ENCODE data around the gene BSN. TPM values are rescaled to one million over a fixed set of nuclear protein-coding genes. Genes with fewer than 3 reads are reported as not detected.

BSN gene
- total RNA-seq, 4 donors from 2014 or later: 0.11 to 0.19 (median 0.16) TPM

DNA sequence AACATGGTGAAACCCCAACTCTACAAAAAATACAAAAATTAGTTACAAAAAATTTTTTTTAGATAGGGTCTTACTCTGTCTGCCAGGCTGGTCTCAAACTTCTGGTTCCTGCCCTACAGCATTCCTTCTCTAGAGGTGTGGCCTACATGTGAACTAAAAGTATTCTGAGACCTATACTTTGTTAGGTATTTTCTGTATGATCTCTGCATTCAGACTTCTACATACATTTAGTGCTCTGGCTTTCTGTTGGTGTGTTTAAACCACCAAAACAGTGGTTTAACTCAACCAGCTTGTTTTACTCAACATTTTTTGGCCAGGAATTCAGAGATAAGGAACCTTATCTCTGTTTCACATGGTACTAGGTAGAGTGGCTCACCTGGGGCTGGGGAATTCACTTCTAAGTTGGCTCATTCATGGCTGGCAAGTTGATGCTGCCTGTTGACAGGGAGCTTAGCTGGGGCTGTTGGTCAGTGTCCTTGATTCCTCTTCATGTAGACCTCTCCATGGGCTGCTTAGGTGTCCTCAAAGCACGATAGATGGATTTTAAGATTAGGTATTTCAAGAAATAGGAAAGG is 41.4 kb upstream of the BSN start:
- Histone ChIP-seq H3K27me3 (no peaks in the 10 kb centered on the region), H3K4me3 (no peak overlapping the region), H3K9me3 (no peaks in the 10 kb centered on the region), H3K4me1 (no peaks in the 10 kb centered on the region), H3K27ac (no peak overlapping the region), H3K36me3 (peaks cover 6 to 77% (median 14%) of the 10 kb centered on the region in 3 donors)
- intact Hi-C loops (cut with DNase I): no loop called here
- DNase-seq: no peak
- WGBS, 2 donors: 100% methylated on average over 1 of the region's 1 CpG
- no peak for TF ChIP-seq POLR2A (IDR thresholded peaks at IDR 0.05)
- TF ChIP-seq, protein P1, sequence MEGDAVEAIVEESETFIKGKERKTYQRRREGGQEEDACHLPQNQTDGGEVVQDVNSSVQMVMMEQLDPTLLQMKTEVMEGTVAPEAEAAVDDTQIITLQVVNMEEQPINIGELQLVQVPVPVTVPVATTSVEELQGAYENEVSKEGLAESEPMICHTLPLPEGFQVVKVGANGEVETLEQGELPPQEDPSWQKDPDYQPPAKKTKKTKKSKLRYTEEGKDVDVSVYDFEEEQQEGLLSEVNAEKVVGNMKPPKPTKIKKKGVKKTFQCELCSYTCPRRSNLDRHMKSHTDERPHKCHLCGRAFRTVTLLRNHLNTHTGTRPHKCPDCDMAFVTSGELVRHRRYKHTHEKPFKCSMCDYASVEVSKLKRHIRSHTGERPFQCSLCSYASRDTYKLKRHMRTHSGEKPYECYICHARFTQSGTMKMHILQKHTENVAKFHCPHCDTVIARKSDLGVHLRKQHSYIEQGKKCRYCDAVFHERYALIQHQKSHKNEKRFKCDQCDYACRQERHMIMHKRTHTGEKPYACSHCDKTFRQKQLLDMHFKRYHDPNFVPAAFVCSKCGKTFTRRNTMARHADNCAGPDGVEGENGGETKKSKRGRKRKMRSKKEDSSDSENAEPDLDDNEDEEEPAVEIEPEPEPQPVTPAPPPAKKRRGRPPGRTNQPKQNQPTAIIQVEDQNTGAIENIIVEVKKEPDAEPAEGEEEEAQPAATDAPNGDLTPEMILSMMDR (IDR thresholded peaks at IDR 0.05): no peak

DNA sequence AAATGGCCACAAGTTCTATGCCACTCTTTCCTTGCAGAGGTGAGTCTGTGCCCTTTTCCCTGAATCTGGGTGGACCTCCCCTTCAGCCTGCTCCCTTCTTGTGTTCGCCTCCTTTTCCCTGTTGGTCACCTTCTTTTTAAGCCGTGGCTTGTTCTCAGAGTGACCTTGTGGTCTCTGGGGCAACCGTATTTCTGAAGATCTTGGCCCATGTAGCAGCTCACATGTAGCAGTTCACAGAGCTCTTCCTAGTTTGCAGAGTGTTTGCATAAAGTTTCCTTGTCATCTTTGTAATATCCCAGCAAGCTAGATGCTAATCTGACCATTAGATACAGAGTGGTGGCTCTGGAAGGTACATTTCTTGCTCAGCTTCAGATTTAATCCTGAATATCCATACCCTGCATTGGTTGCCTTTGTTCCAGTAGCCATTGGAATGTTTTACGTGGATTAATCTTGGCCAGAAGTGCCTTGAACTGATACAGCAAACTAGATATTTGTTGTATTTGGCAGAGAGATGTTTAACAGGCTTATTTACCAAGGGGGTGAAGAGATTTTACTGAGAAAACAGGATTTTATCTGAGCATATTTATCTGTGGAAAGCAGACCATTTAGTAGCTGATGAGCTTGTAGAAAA is 40.7 kb upstream of the BSN start:
- Histone ChIP-seq H3K9me3 (no peaks in the 10 kb centered on the region), H3K27me3 (no peaks in the 10 kb centered on the region), H3K36me3 (peaks cover 6 to 84% (median 14%) of the 10 kb centered on the region in 3 donors), H3K27ac (no peak overlapping the region), H3K4me3 (no peak overlapping the region), H3K4me1 (no peaks in the 10 kb centered on the region)
- no peak for TF ChIP-seq POLR2A (IDR thresholded peaks at IDR 0.05)
- TF ChIP-seq, protein P1 (IDR thresholded peaks at IDR 0.05): no peak
- intact Hi-C loops (cut with DNase I): no loop called here
- 84 to 97% methylated on average over 3 to 4 of the region's 4 CpGs for WGBS, 2 donors
- DNase-seq: no peak

DNA sequence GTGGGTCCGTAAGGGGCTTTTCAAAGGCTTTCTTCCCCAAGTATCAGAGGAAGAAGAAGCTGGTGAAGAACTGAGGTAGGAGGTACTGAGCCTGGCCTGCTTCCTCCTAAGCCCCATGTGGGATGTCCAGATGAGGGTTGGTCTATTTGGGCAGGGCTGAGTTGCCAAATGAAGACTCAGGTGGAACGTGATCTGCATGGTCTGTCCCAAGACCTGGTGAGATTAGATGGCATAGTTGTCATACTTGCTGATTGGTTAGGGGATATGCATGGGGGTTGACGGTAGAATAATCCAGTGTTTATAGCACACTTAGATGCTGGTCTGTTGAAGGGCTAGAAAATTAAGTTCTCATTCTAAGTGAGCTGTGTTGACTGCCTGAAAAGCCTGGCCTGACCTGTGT is 36.3 kb upstream of the BSN start:
- intact Hi-C loops (cut with DNase I): no loop called here
- no peak overlapping the region for H3K27ac ChIP-seq

DNA sequence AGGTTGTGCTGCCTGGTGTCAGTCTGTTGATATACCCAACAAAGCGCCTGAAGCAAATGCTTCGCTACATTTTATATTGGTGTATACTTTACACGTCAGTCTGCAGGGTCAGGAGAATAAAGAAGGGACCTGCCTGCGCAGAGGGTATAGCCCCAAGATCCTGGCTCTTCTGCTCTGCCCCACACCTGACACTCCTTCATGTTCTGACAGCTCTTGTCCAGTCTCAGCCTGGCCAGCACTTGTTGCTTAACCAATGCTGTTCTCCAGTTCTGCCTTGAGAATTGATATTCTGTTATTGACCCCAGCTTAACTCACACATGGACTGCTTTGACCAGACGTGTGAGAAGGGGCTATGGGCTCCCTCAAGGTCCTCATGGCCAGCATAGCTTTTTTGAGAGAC is 35.8 kb upstream of the BSN start:
- intact Hi-C loops (cut with DNase I): no loop called here

More for the DNA sequence above, 36.3 kb upstream of the BSN start:
- Histone ChIP-seq H3K4me1 (peaks cover 0 to 16% (median 0%) of the 10 kb centered on the region in 3 donors), H3K4me3 (no peak overlapping the region), H3K27me3 (no peaks in the 10 kb centered on the region), H3K36me3 (peaks cover 0 to 79% (median 6%) of the 10 kb centered on the region in 3 donors), H3K9me3 (no peaks in the 10 kb centered on the region)
- 75 to 96% methylated on average over 3 of the region's 3 CpGs for WGBS, 2 donors
- no peak for TF ChIP-seq POLR2A (IDR thresholded peaks at IDR 0.05)
- TF ChIP-seq, protein P1 (IDR thresholded peaks at IDR 0.05): no peak
- no peak for DNase-seq

DNA sequence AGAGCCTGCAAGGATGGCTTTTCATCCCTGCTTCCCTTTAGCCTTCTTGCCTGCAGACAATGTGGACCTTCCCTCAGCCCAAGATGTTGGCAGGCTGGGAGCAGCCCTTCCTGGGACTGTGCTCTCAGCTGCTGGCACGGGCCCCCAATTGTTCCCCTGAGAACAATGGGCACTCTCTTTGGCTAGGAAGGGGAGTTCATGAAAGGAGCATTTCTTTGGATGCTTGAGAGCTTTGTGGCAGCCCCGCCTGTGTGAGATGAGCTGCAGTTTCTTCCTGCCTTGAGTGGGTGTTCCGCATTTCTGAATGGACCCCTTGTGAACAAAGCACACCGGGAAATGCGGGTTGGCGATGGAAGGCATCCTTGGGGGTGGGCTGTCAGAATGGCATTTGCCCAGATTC is 35.0 kb upstream of the BSN start:
- Histone ChIP-seq H3K4me3 (no peak overlapping the region), H3K9me3 (no peaks in the 10 kb centered on the region), H3K4me1 (peaks cover 5 to 29% (median 7%) of the 10 kb centered on the region in 3 donors), H3K27me3 (no peaks in the 10 kb centered on the region), H3K27ac (peak overlapping the region in 2 of 4 donors; percentile 19 to 30), H3K36me3 (peaks cover 0 to 68% (median 0%) of the 10 kb centered on the region in 3 donors)
- intact Hi-C loops (cut with DNase I): no loop called here
- DNase-seq: no peak
- TF ChIP-seq, protein P1 (IDR thresholded peaks at IDR 0.05): no peak
- TF ChIP-seq POLR2A (IDR thresholded peaks at IDR 0.05): no peak
- WGBS, 2 donors: 89 to 98% methylated on average over 4 to 6 of the region's 6 CpGs

More for the DNA sequence above, 35.8 kb upstream of the BSN start:
- peaks cover 0 to 75% (median 2%) of the 10 kb centered on the region in 3 donors for H3K36me3 ChIP-seq
- H3K4me3 ChIP-seq: no peak overlapping the region
- no peak for TF ChIP-seq POLR2A (IDR thresholded peaks at IDR 0.05)
- TF ChIP-seq, protein P1 (IDR thresholded peaks at IDR 0.05): no peak
- H3K9me3 ChIP-seq: no peaks in the 10 kb centered on the region
- H3K27ac ChIP-seq: no peak overlapping the region
- peaks cover 0 to 20% (median 2%) of the 10 kb centered on the region in 3 donors for H3K4me1 ChIP-seq
- WGBS, 2 donors: 86 to 89% methylated on average over 4 to 5 of the region's 5 CpGs
- DNase-seq: no peak
- H3K27me3 ChIP-seq: no peaks in the 10 kb centered on the region
